H9 (cell line): Measurements from ENCODE around the gene OR9G4. TPM values are rescaled to one million over a fixed set of nuclear protein-coding genes. Genes with fewer than 3 reads are reported as not detected.

Experiments
- DNase-seq: peaks from one replicate; pipeline ENCODE4 v3.0.0-alpha.2; 2017
- H2AFZ ChIP-seq: one replicate; pipeline ENCODE4 v1.6.1; 2013; ENCODE audit warnings: mild to moderate bottlenecking, low read length, control low read depth, moderate library complexity
- H2AK5ac ChIP-seq: 2 replicates; pipeline ENCODE4 v1.6.1; 2013; ENCODE audit warnings: low read length, control low read depth, mixed read lengths; ENCODE audit not compliant: insufficient read length
- H2BK120ac ChIP-seq: one replicate; pipeline ENCODE4 v1.6.1; 2013; ENCODE audit warnings: low read depth, mild to moderate bottlenecking, low read length, control low read depth, inconsistent platforms; ENCODE audit not compliant: poor library complexity, severe bottlenecking
- H2BK12ac ChIP-seq: 2 replicates; pipeline ENCODE4 v1.6.1; 2013; ENCODE audit warnings: low read length, control low read depth, mixed read lengths, low read depth; ENCODE audit not compliant: insufficient read length
- H2BK15ac ChIP-seq: 2 replicates; pipeline ENCODE4 v1.6.1; 2013; ENCODE audit warnings: low read depth, low read length, control low read depth
- H2BK20ac ChIP-seq: one replicate; pipeline ENCODE4 v1.6.1; 2013; ENCODE audit warnings: low read depth, mild to moderate bottlenecking, low read length, control low read depth, inconsistent platforms; ENCODE audit not compliant: poor library complexity, severe bottlenecking
- H2BK5ac ChIP-seq: 2 replicates; pipeline ENCODE4 v1.6.1; 2013; ENCODE audit warnings: low read length, control low read depth, mixed read lengths; ENCODE audit not compliant: insufficient read length
- H3K14ac ChIP-seq: 2 replicates; pipeline ENCODE4 v1.6.1; 2013; ENCODE audit warnings: low read length, control low read depth; ENCODE audit not compliant: insufficient read depth
- H3K18ac ChIP-seq: 2 replicates; pipeline ENCODE4 v1.6.1; 2013; ENCODE audit warnings: low read depth, mild to moderate bottlenecking, mixed read lengths, low read length, control low read depth; ENCODE audit not compliant: insufficient read length
- H3K23ac ChIP-seq: 2 replicates; pipeline ENCODE4 v1.6.1; 2013; ENCODE audit warnings: low read length, control low read depth, mixed read lengths, low read depth; ENCODE audit not compliant: insufficient read length
- H3K23me2 ChIP-seq: 2 replicates; pipeline ENCODE4 v1.6.1; 2013; ENCODE audit warnings: low read depth, mild to moderate bottlenecking, mixed read lengths, low read length, control low read depth; ENCODE audit not compliant: insufficient read length, poor library complexity, severe bottlenecking
- H3K27ac ChIP-seq: 2 replicates; pipeline ENCODE4 v1.5.1; 2013; ENCODE audit warnings: low read length, control low read depth, mixed read lengths, low read depth; ENCODE audit not compliant: insufficient read length
- H3K27me3 ChIP-seq: 2 replicates; pipeline ENCODE4 v1.6.1; 2013; ENCODE audit warnings: low read length, control low read depth, inconsistent platforms; ENCODE audit not compliant: insufficient read depth
- H3K4ac ChIP-seq: 2 replicates; pipeline ENCODE4 v1.6.1; 2013; ENCODE audit warnings: low read depth, mild to moderate bottlenecking, control low read depth, inconsistent platforms, low read length, moderate library complexity
- H3K4me1 ChIP-seq: 2 replicates; pipeline ENCODE4 v1.6.1; 2013; ENCODE audit warnings: low read length, control low read depth, inconsistent platforms; ENCODE audit not compliant: insufficient read depth
- H3K4me2 ChIP-seq: 2 replicates; pipeline ENCODE4 v1.6.1; 2013; ENCODE audit warnings: low read length, control low read depth, mixed read lengths; ENCODE audit not compliant: insufficient read length, insufficient read depth
- H3K56ac ChIP-seq: 2 replicates; pipeline ENCODE4 v1.6.1; 2013; ENCODE audit warnings: low read depth, mild to moderate bottlenecking, mixed read lengths, low read length, control low read depth; ENCODE audit not compliant: insufficient read length
- H3K79me1 ChIP-seq: 2 replicates; pipeline ENCODE4 v1.6.1; 2013; ENCODE audit warnings: low read depth, mild to moderate bottlenecking, moderate library complexity, low read length, control low read depth, inconsistent platforms; ENCODE audit not compliant: insufficient read depth, poor library complexity, severe bottlenecking
- H3K79me2 ChIP-seq: 2 replicates; pipeline ENCODE4 v1.6.1; 2013; ENCODE audit warnings: low read length, control low read depth, inconsistent platforms; ENCODE audit not compliant: insufficient read depth
- H3K9ac ChIP-seq: 2 replicates; pipeline ENCODE4 v1.6.1; 2013; ENCODE audit warnings: low read length, control low read depth, mixed read lengths; ENCODE audit not compliant: insufficient read length; ENCODE audit errors: extremely low read depth
- H3K9me3 ChIP-seq: one replicate; pipeline ENCODE4 v1.6.1; 2013; ENCODE audit warnings: low read depth, low read length, inconsistent platforms; ENCODE audit not compliant: control insufficient read depth
- H3T11ph ChIP-seq: one replicate; pipeline ENCODE4 v1.6.1; 2013; ENCODE audit warnings: mild to moderate bottlenecking, low read length, control low read depth, inconsistent platforms
- H4K20me1 ChIP-seq: one replicate; pipeline ENCODE4 v1.6.1; 2013; ENCODE audit not compliant: control insufficient read depth, insufficient read length, insufficient read depth
- H4K5ac ChIP-seq: 2 replicates; pipeline ENCODE4 v1.6.1; 2013; ENCODE audit warnings: low read depth, mild to moderate bottlenecking, mixed read lengths, low read length, control low read depth; ENCODE audit not compliant: insufficient read length
- H4K8ac ChIP-seq: replicated peaks from 2 replicates; pipeline ENCODE4 v1.6.1; 2013; ENCODE audit warnings: low read length, control low read depth, mixed read lengths, low read depth; ENCODE audit not compliant: insufficient read length
- H4K91ac ChIP-seq: 2 replicates; pipeline ENCODE4 v1.6.1; 2013; ENCODE audit warnings: low read depth, mild to moderate bottlenecking, moderate library complexity, mixed read lengths, low read length, control low read depth; ENCODE audit not compliant: insufficient read length
- H3K27ac Mint-ChIP-seq, 3 experiments: 2 replicates in 2 of 3; 3 replicates in 1 of 3; pipeline ENCODE4 v1.8.0; 2020 to 2021; ENCODE audit warnings: mixed read lengths in 3 of 3, mild to moderate bottlenecking in 1 of 3, moderate library complexity in 1 of 3
- H3K27me3 Mint-ChIP-seq: 2 replicates; pipeline ENCODE4 v1.8.0; 2021; ENCODE audit warnings: low read depth, mild to moderate bottlenecking, moderate library complexity, mixed read lengths
- H3K36me3 Mint-ChIP-seq, 3 experiments: 2 replicates in 2 of 3; 3 replicates in 1 of 3; pipeline ENCODE4 v1.8.0; 2020 to 2021; ENCODE audit warnings: low read depth in 3 of 3, mixed read lengths in 3 of 3; ENCODE audit not compliant: insufficient read depth in 1 of 3
- H3K4me1 Mint-ChIP-seq, 2 experiments: 2 replicates each; pipeline ENCODE4 v1.8.0; 2020; ENCODE audit warnings: mixed read lengths in 2 of 2
- H3K4me3 Mint-ChIP-seq, 2 experiments: 2 replicates in 1 of 2; 3 replicates in 1 of 2; pipeline ENCODE4 v1.8.0; 2020 to 2021; ENCODE audit warnings: mild to moderate bottlenecking in 2 of 2, mixed read lengths in 2 of 2, moderate library complexity in 1 of 2
- H3K9me3 Mint-ChIP-seq, 2 experiments: 2 replicates in 1 of 2; 3 replicates in 1 of 2; pipeline ENCODE4 v1.8.0; 2020; ENCODE audit warnings: mild to moderate bottlenecking in 2 of 2, mixed read lengths in 2 of 2, moderate library complexity in 1 of 2
- CTCF ChIP-seq: fragments of 200-600 bp; sonication (generic); conservative IDR thresholded peaks from 3 replicates; pipeline ENCODE4 v1.8.0; 2021; ENCODE audit warnings: antibody characterized with exemption, mild to moderate bottlenecking
- WGBS: extraction: QIAGEN DNeasy Blood & Tissue Kit; methylation state at CpG from one replicate; pipeline ENCODE4 v1.1.7; 2013; ENCODE audit warnings: missing lambda C conversion rate, low lambda C conversion rate, mixed read lengths; ENCODE audit not compliant: insufficient read length; ENCODE audit errors: extremely low coverage; 5-methylcytosine and 5-hydroxymethylcytosine counted together
- total RNA-seq: library from RNA; stranded (reverse); gene quantifications from 2 replicates; pipeline ENCODE4 v1.2.1, GENCODE V29; 2021

The OR9G4 gene
- total RNA-seq, 1 experiment from 2014 or later: not detected

GRCh38 chr11:56700914-56701485, 47.5 kb downstream of the OR9G4 start:
- H2BK15ac ChIP-seq: no peak overlapping the region
- no peak overlapping the region for H2AFZ ChIP-seq
- H4K91ac ChIP-seq: no peak overlapping the region
- H3K9ac ChIP-seq: no peak overlapping the region
- H3K27me3 Mint-ChIP-seq: no peaks in the 10 kb centered on the region
- WGBS: no CpG with 5 or more reads among the region's 8 CpGs
- H4K20me1 ChIP-seq: no peaks in the 10 kb centered on the region
- no peak overlapping the region for H3K56ac ChIP-seq
- H3K4me2 ChIP-seq: no peak overlapping the region
- H3K23me2 ChIP-seq: no peaks in the 10 kb centered on the region
- H2BK120ac ChIP-seq: no peak overlapping the region
- no peak overlapping the region for H3K27ac Mint-ChIP-seq
- no peak overlapping the region for H3K27ac ChIP-seq
- H3K4ac ChIP-seq: no peak overlapping the region
- peaks cover 0 to 2% of the 10 kb centered on the region in 2 experiments; a peak in 1 of 5 replicates for H3K9me3 Mint-ChIP-seq
- no peak for TF ChIP-seq CTCF
- H2BK12ac ChIP-seq: no peak overlapping the region
- H3T11ph ChIP-seq: no peak overlapping the region
- no peak overlapping the region for H3K23ac ChIP-seq
- H4K5ac ChIP-seq: no peak overlapping the region
- no peaks in the 10 kb centered on the region for H3K27me3 ChIP-seq
- H3K4me3 Mint-ChIP-seq: no peak overlapping the region
- no peak overlapping the region for H3K14ac ChIP-seq
- peaks cover 9 to 24% of the 10 kb centered on the region in 2 experiments; a peak in 3 of 4 replicates for H3K4me1 Mint-ChIP-seq
- H3K79me1 ChIP-seq: no peaks in the 10 kb centered on the region
- H4K8ac ChIP-seq: no peak overlapping the region
- no peak overlapping the region for H2BK20ac ChIP-seq
- H3K36me3 Mint-ChIP-seq: no peaks in the 10 kb centered on the region; a peak in 1 of 7 replicates
- no peak for DNase-seq
- H2BK5ac ChIP-seq: no peak overlapping the region
- no peaks in the 10 kb centered on the region for H3K9me3 ChIP-seq
- H3K4me1 ChIP-seq: no peaks in the 10 kb centered on the region
- H3K18ac ChIP-seq: no peak overlapping the region
- no peaks in the 10 kb centered on the region for H3K79me2 ChIP-seq
- H2AK5ac ChIP-seq: no peak overlapping the region
